Ishikawa (cell line): ENCODE results near the gene TMEM255B.

Source experiments
- CEBPB ChIP-seq: IDR thresholded peaks from 2 replicates; pipeline ENCODE4 v1.6.1; 2012
- CREB1 ChIP-seq: IDR thresholded peaks from 2 replicates; pipeline ENCODE4 v1.6.1; 2012; ENCODE audit warnings: low read depth
- EGR1 ChIP-seq: IDR thresholded peaks from 2 replicates; pipeline ENCODE4 v1.6.1; 2012
- EP300 ChIP-seq: IDR thresholded peaks from 2 replicates; pipeline ENCODE4 v1.6.1; 2012; ENCODE audit warnings: borderline replicate concordance
- FOXM1 ChIP-seq: IDR thresholded peaks from 2 replicates; pipeline ENCODE4 v1.6.1; 2012; ENCODE audit warnings: low read depth, borderline replicate concordance
- NFIC ChIP-seq: IDR thresholded peaks from 2 replicates; pipeline ENCODE4 v1.6.1; 2012
- RAD21 ChIP-seq: IDR thresholded peaks from 2 replicates; pipeline ENCODE4 v1.6.1; 2012; ENCODE audit warnings: low read depth
- TAF1 ChIP-seq: IDR thresholded peaks from 2 replicates; pipeline ENCODE4 v1.6.1; 2012; ENCODE audit warnings: low read depth, mild to moderate bottlenecking
- TCF12 ChIP-seq: IDR thresholded peaks from 2 replicates; pipeline ENCODE4 v1.6.1; 2012; ENCODE audit warnings: low read depth
- TEAD4 ChIP-seq: IDR thresholded peaks from 2 replicates; pipeline ENCODE4 v1.6.1; 2012
- YY1 ChIP-seq: IDR thresholded peaks from 2 replicates; pipeline ENCODE4 v1.6.1; 2012; ENCODE audit warnings: low read depth
- ZBTB7A ChIP-seq: IDR thresholded peaks from 2 replicates; pipeline ENCODE4 v1.6.1; 2012; ENCODE audit warnings: low read depth
- TF ChIP-seq, protein P1 (sequence below): IDR thresholded peaks from 2 replicates; pipeline ENCODE4 v1.6.1; 2012; ENCODE audit warnings: low read depth, mild to moderate bottlenecking
- TF ChIP-seq, protein P2 (sequence below): IDR thresholded peaks from 2 replicates; pipeline ENCODE4 v1.6.1; 2012
- TF ChIP-seq, protein P3 (sequence below): IDR thresholded peaks from 2 replicates; pipeline ENCODE4 v1.6.1; 2012

Gene TMEM255B

DNA sequence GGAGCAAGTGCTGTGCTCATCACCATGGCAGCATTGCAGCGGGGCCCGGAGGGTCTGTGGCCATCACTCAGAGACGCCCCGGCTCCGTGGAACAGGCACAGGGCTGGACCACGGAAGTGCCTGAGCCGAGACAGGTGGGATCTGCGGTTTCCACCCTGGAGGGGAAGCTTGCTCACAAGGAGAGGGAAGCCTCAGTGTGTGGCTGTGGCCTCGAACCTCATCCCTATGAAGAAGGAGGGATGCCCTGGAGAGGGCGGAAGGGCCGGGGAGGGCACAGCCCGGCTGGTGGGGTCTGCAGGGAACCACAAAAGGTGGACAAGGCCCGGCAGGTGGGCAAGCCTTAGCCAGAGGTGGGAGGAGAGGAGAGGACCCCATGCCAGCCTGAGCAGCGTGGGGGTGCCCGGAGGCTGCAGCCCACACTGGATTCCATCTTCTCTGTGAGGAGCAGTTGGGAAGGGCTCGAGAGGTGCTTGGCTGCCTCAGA, 30.4 kb upstream of the TMEM255B start:
- TF ChIP-seq FOXM1 (no peak), EGR1 (no peak), TAF1 (no peak), TEAD4 (no peak), NFIC (no peak), CEBPB (no peak), ZBTB7A (no peak), YY1 (no peak)
- TF ChIP-seq, protein P1, sequence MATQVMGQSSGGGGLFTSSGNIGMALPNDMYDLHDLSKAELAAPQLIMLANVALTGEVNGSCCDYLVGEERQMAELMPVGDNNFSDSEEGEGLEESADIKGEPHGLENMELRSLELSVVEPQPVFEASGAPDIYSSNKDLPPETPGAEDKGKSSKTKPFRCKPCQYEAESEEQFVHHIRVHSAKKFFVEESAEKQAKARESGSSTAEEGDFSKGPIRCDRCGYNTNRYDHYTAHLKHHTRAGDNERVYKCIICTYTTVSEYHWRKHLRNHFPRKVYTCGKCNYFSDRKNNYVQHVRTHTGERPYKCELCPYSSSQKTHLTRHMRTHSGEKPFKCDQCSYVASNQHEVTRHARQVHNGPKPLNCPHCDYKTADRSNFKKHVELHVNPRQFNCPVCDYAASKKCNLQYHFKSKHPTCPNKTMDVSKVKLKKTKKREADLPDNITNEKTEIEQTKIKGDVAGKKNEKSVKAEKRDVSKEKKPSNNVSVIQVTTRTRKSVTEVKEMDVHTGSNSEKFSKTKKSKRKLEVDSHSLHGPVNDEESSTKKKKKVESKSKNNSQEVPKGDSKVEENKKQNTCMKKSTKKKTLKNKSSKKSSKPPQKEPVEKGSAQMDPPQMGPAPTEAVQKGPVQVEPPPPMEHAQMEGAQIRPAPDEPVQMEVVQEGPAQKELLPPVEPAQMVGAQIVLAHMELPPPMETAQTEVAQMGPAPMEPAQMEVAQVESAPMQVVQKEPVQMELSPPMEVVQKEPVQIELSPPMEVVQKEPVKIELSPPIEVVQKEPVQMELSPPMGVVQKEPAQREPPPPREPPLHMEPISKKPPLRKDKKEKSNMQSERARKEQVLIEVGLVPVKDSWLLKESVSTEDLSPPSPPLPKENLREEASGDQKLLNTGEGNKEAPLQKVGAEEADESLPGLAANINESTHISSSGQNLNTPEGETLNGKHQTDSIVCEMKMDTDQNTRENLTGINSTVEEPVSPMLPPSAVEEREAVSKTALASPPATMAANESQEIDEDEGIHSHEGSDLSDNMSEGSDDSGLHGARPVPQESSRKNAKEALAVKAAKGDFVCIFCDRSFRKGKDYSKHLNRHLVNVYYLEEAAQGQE = no peak
- TF ChIP-seq, protein P2, sequence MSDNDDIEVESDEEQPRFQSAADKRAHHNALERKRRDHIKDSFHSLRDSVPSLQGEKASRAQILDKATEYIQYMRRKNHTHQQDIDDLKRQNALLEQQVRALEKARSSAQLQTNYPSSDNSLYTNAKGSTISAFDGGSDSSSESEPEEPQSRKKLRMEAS = no peak
- TF ChIP-seq, protein P3, sequence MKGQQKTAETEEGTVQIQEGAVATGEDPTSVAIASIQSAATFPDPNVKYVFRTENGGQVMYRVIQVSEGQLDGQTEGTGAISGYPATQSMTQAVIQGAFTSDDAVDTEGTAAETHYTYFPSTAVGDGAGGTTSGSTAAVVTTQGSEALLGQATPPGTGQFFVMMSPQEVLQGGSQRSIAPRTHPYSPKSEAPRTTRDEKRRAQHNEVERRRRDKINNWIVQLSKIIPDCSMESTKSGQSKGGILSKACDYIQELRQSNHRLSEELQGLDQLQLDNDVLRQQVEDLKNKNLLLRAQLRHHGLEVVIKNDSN = no peak

DNA sequence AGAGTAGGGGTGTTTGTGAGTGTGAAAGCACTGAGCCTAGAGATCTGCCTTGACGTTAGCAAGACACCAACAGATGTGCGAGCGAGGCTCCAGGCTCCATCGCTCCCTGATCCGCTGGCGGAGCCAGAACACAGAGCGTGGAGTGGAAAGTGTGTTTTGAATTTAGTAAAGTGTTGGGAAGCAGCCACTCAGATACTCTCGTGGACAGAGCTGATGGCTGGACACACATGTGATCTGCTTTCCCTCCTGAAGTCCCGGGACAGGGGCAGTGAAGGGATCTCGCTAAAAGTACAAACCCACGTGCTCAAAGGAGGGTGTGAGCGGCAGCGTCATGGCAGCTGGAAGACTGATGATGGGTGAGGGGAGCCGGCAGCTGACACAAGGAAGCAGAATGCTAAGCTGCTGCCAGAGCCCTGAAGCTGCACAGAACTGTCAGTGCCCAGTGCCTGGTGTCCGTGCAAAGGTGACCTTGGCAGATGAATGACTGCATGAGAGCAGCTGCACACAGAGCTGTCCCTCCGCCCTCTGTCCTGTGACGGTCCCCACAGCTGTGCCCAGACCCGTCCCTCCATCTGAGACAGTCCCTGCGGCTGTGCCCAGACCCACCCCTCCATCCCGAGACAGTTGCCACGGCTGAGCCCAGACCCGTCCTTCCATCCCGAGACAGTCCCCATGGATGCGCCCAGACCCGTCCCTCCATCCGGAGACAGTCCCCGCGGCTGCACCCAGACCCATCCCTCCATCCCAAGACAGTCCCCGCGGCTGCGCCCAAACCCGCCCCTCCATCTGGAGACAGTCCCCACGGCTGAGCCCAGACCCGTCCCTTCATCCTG, 29.6 kb upstream of the TMEM255B start:
- TF ChIP-seq FOXM1 = no peak
- no peak for TF ChIP-seq TEAD4
- TF ChIP-seq, protein P2 = no peak
- no peak for TF ChIP-seq CEBPB
- TF ChIP-seq EGR1 = no peak
- TF ChIP-seq TCF12 = no peak
- TF ChIP-seq CREB1 = no peak
- TF ChIP-seq YY1 = no peak
- TF ChIP-seq RAD21 = no peak
- TF ChIP-seq, protein P1 = no peak
- TF ChIP-seq ZBTB7A = no peak
- TF ChIP-seq, protein P3 = no peak
- TF ChIP-seq NFIC = no peak
- no peak for TF ChIP-seq EP300
- TF ChIP-seq TAF1 = no peak

DNA sequence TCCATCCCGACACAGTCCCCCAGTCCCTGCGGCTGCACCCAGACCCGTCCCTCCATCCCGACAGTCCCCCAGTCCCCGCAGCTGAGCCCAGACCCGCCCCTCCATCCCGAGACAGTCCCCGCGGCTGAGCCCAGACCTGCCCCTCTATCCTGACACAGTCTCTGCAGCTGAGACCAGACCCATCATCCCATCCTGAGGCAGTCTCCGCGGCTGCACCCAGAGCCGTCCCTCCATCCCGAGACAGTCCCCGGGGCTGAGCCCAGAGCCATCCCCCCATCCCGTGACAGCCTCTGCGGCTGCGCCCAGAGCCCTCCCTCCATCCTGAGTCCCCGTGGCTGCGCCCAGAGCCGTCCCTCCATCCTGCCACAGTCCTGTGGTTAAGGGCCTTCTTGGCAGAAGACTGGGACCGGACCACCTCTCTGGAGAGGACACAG, 28.8 kb upstream of the TMEM255B start:
- TF ChIP-seq ZBTB7A (no peak), YY1 (no peak)

DNA sequence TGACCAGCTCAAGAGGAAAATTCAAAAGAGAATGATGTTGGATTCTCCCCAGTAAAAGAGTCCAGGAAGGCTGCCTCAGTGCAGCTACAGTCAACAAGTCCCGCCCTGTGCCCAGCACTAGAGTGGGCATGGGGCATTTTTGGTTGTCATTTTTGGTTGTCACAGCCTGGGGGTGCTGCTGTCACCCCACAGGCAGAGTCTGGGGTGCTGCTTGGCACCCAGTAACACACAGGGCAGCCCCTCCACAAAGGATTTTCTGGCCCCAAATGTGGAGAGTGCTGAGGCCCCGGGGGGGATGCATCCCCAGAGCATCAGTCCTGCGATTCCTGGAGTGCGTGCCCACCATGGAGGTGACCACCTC, 28.2 kb upstream of the TMEM255B start:
- peak; percentile 39 for TF ChIP-seq RAD21
- no peak for TF ChIP-seq YY1
- TF ChIP-seq EP300 = no peak

DNA sequence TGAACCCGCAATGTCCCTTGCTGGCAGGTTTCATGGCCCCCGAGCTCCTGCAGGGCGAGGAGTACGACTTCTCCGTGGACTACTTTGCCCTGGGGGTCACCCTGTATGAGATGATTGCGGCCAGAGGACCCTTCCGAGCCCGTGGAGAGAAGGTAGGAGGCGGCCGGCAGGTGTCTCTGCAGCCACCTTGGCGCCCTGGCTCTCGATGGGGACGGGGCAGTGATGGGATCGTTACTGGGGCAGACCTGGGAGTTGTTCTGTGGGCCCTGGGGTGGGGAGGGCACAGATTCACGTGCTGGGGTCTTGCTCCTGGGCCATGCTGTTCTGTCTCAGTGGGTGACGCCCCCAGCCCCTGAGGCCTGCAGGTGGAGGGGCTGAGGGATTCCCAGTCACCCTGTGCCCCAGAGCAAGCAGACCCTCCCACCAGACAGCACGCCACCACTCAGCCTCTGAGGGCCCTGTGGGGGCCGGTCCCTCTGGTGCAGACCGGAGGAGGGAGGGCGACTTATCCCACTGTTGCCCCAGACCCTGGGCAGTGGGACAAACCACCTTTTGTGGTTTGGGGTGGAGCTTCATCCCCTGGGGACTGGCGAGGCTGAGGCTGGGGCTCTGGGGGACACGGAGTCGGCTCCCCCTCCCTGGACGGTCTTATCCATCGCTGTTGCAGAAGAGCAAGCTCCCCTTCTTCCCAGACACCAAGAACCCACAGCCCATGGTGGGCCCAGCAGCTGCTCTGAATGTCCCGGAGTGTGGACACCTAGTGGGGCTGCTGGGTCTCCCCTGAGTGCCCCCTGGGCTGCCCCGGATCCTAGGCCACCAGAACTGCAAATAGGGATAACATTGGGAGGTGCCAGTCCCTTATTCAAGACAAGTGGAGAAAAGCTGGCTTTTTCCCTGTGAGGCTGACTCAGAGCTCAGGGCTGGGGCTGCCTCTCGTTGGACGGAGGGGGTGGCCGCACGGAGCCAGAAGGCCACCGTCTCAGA, 27.5 kb upstream of the TMEM255B start:
- TF ChIP-seq CREB1 (no peak), FOXM1 (no peak), TCF12 (no peak), NFIC (no peak), YY1 (no peak), RAD21 (no peak), TEAD4 (no peak), TAF1 (no peak), CEBPB (no peak)
